IMR-90 (cell line): ENCODE data around the gene ARMH1.

Source experiments
- CEBPB ChIP-seq: IDR thresholded peaks from 2 replicates; pipeline ENCODE4 v1.6.1; 2012; ENCODE audit warnings: low read depth, low read length, improper control_type of control experiment
- CTCF ChIP-seq: conservative IDR thresholded peaks from 2 replicates; pipeline ENCODE4 v1.5.1; 2012; ENCODE audit warnings: mild to moderate bottlenecking, low read depth, low read length, improper control_type of control experiment
- SMC3 ChIP-seq: fragments of 150-350 bp; IDR thresholded peaks from 2 replicates; pipeline ENCODE4 v1.6.1; 2016; ENCODE audit warnings: low read depth, mild to moderate bottlenecking, antibody characterized with exemption, low read length, moderate library complexity

- no peak for TF ChIP-seq CTCF
- TF ChIP-seq SMC3, result no peak
- TF ChIP-seq CEBPB, result no peak
Measured at GRCh38 chr1:44641126-44642102, 33.1 kb upstream of the ARMH1 start.
